Activated naive CD8-positive, alpha-beta T cell treated with anti-CD3 and anti-CD28 coated beads for 36 hours (primary cell): ENCODE measurements around the gene PRKAB2. TPM values are rescaled to one million over a fixed set of nuclear protein-coding genes. Genes with fewer than 3 reads are reported as not detected.
"Not testable (repeated sequence)": the region's sequence is repeated elsewhere in the genome, so short reads cannot be mapped to it uniquely, and the experiment has no call there.

Experiments used
- DNase-seq: peaks from one replicate; pipeline ENCODE4 v3.0.0; 2021
- H3K27ac Mint-ChIP-seq: one replicate; pipeline ENCODE4 v1.8.0; 2022; ENCODE audit warnings: mild to moderate bottlenecking, moderate library complexity, mixed read lengths
- H3K27me3 Mint-ChIP-seq: one replicate; pipeline ENCODE4 v1.8.0; 2022; ENCODE audit warnings: mild to moderate bottlenecking, mixed read lengths
- H3K36me3 Mint-ChIP-seq: one replicate; pipeline ENCODE4 v1.8.0; 2021; ENCODE audit warnings: mild to moderate bottlenecking, mixed read lengths
- H3K4me1 Mint-ChIP-seq: one replicate; pipeline ENCODE4 v1.8.0; 2021; ENCODE audit warnings: mixed read lengths
- H3K4me3 Mint-ChIP-seq: one replicate; pipeline ENCODE4 v1.8.0; 2022; ENCODE audit warnings: mild to moderate bottlenecking, moderate library complexity, mixed read lengths
- H3K9me3 Mint-ChIP-seq: one replicate; pipeline ENCODE4 v1.8.0; 2022; ENCODE audit warnings: mixed read lengths
- total RNA-seq, 2 experiments: library from RNA; stranded (reverse); gene quantifications; one replicate each; pipeline ENCODE4 v1.2.3, GENCODE V29; 2021

The PRKAB2 gene
- total RNA-seq, 2 experiments from 2014 or later: 5.9 to 6.0 TPM

DNA sequence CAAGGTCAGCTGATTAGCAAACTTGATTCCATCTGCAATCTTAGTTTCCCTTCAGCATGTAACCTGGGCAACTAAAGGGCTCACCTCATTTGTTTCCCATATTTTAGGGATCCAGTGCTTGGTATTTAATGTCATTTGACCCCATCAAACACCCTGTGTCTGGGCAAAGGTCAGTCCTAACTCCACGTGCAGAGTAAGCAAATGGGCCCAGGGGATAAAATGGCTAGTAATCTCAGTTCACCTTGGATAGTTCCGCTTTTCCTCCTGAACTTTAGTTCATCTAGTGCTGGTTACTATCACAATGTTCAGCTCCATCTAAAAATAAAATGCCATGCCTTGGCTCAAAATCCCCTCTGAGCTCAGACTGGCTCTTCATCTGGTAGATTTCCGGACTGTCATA is 19.5 kb downstream of the PRKAB2 start:
- H3K27me3 Mint-ChIP-seq: no peaks in the 10 kb centered on the region
- peaks cover 8% of the 10 kb centered on the region for H3K36me3 Mint-ChIP-seq
- H3K27ac Mint-ChIP-seq: no peak overlapping the region
- H3K4me3 Mint-ChIP-seq: no peak overlapping the region
- H3K9me3 Mint-ChIP-seq: no peaks in the 10 kb centered on the region
- no peaks in the 10 kb centered on the region for H3K4me1 Mint-ChIP-seq
- no peak for DNase-seq

DNA sequence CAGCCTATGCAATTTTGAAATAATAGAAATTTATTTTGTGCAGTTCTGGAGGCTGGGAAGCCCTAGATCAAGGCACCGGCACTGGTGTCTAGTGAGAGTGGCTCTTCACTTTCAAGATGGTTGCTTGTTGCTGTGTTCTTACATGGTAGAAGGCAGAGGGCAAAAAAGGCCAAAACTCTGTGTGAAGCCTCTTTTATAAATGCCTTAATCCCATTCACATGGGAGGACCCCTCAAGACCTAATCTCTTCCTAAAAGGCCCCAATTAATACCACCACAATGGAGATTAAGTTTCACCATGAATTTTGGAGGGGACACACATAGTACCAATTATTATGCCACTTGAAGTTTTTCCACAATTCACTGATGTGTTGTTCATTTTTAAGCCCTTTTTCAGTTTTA is 21.0 kb downstream of the PRKAB2 start:
- DNase-seq: no peak
- Mint-ChIP-seq H3K36me3 (peaks cover 4% of the 10 kb centered on the region), H3K27ac (no peak overlapping the region), H3K4me1 (no peaks in the 10 kb centered on the region), H3K27me3 (peaks cover 4% of the 10 kb centered on the region), H3K9me3 (no peaks in the 10 kb centered on the region), H3K4me3 (no peak overlapping the region)

DNA sequence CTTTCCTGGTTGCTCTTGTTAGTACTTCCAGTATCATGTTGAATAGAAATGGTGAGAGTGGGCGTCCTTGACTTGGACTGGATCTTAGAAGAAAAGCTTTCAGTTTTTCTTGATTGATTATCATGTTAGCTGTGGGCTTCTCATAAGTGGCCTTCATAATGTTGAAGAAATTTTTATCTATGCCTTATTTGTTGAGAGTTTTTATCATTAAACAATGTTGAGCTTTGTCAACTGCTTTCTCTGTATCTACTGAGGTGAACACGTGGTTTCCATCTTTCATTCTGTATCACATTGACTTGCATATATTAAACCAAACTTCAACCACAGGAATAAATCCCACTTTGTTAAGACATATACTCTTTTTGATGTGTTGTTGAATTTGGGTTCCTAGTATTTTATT is 29.4 kb downstream of the PRKAB2 start:
- Mint-ChIP-seq H3K27ac (no peak overlapping the region), H3K27me3 (peaks cover 43% of the 10 kb centered on the region), H3K4me3 (no peak overlapping the region), H3K9me3 (no peaks in the 10 kb centered on the region), H3K4me1 (peaks cover 6% of the 10 kb centered on the region), H3K36me3 (peaks cover 2% of the 10 kb centered on the region)
- no peak for DNase-seq

DNA sequence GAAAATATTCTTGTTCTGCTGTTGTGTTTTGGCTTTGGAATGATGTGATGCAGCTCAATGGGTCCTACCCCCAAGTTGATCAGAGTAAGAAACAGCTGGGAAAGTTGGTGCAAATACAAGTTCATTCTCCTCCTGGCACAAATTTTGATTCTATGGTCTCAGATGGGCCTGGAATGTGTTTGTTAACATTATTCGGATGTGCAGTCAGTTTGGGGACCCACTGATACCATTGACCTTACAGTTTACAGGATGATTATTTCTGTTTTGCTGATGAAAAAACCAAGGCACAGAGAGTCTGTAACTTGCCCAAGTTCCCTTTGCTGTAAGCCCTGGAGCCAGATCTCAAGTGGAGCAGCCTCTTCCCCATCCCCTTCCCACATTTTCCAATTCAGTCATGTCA is 41.5 kb downstream of the PRKAB2 start:
- peaks cover 24% of the 10 kb centered on the region for H3K27me3 Mint-ChIP-seq
- H3K4me1 Mint-ChIP-seq, H3K27ac Mint-ChIP-seq, H3K9me3 Mint-ChIP-seq, H3K36me3 Mint-ChIP-seq, H3K4me3 Mint-ChIP-seq, DNase-seq: not testable (repeated sequence)

DNA sequence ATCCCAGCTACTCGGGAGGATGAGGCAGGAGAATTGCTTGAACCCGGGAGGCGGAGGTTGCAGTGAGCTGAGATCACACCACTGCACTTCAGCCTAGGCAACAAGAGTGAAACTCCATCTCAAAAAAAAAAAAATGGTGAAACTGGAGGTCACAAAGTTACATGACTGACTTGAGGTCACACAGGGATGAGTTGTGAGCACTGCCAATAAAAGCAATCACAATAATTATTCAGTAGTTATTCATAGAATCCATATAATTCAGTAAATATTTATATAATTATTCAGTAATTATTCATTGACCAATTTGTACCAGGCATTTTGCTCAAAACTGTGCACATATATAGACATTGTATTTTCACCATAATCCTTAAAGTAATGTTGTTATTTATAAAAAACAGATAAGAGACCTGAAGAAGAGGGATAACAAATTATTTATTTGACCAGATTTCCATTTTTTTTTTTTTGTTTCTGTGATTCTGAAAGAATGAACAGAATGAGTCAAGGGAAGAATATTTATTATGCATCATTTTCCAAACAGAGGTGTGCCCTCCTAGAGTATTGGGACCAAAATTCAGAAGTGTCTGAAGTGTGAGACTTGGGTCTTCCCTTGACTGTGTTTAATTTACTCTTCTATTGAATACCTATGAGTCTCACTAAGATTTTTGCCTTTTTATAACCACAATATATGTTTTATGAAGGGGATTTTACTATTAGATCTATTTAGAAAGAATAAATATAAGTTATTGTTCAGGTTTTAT is 43.0 kb downstream of the PRKAB2 start:
- DNase-seq: no peak
- no peak overlapping the region for H3K4me3 Mint-ChIP-seq
- no peak overlapping the region for H3K27ac Mint-ChIP-seq
- H3K9me3 Mint-ChIP-seq: peaks cover 1% of the 10 kb centered on the region
- H3K4me1 Mint-ChIP-seq: no peaks in the 10 kb centered on the region
- H3K36me3 Mint-ChIP-seq: no peaks in the 10 kb centered on the region
- H3K27me3 Mint-ChIP-seq: peaks cover 24% of the 10 kb centered on the region

DNA sequence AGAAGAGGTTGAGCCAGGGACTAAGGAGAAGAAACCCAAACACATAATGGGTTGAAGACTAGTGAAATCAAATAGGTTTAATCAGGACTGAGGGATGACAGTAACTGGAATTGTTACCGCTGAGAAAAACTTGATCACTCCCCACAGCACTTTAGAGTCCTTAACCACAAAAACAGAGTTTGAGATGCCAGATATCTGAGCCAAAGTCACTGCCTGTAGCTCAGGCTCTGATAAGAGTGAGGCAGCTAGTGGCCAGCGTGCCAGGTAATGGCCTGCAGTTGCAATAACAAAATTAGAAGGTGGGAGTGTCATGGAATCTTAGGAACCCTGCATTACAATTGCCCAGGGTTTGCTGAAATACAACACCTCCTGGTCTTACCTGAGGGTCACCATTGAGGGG is 48.0 kb downstream of the PRKAB2 start:
- no peak overlapping the region for H3K27ac Mint-ChIP-seq
- no peak for DNase-seq
- no peaks in the 10 kb centered on the region for H3K4me1 Mint-ChIP-seq
- no peaks in the 10 kb centered on the region for H3K36me3 Mint-ChIP-seq
- no peak overlapping the region for H3K4me3 Mint-ChIP-seq
- H3K9me3 Mint-ChIP-seq: peaks cover 1% of the 10 kb centered on the region
- H3K27me3 Mint-ChIP-seq: peaks cover 23% of the 10 kb centered on the region

DNA sequence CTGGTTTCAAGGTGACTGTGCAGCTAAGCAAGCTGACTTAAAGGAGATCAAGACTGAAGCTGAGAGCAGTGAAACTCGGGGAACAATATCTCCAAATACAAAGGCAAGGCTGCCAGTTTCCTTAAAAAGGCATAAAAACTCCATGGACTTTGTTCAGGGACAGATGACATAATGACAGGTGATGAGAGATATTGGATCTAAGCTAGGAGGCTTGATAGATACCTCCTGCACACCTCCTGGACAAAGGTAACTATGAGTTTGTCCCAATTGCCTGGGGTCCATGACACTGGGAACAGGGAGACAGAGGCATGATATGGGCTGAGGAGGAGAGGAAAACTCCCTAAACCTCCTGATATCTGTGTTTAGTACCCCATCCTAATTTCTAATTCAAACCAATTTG is 55.2 kb downstream of the PRKAB2 start:
- peaks cover 16% of the 10 kb centered on the region for H3K27me3 Mint-ChIP-seq
- no peaks in the 10 kb centered on the region for H3K36me3 Mint-ChIP-seq
- no peaks in the 10 kb centered on the region for H3K9me3 Mint-ChIP-seq
- DNase-seq: no peak
- no peaks in the 10 kb centered on the region for H3K4me1 Mint-ChIP-seq
- H3K4me3 Mint-ChIP-seq: no peak overlapping the region
- no peak overlapping the region for H3K27ac Mint-ChIP-seq

DNA sequence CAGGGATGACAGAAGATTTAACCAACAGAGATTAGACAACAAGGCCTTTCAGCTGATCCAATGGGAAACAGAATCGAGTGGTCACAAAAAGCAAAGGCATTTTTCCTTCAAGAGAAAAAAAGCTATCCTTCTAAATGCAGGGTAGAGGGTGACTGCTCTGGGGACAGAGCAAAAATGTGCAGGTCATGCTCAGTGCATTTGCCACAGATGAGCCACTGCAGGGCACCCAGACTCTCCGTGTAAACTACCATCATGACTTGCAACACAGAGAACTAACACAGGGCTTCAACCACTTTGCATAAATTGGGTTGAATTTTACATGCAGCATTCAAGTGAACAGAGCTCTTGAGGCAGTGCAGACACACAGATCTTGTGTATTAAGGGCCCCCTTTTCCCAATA is 56.8 kb downstream of the PRKAB2 start:
- H3K4me1 Mint-ChIP-seq: no peaks in the 10 kb centered on the region
- no peak overlapping the region for H3K4me3 Mint-ChIP-seq
- H3K27me3 Mint-ChIP-seq: peaks cover 10% of the 10 kb centered on the region
- no peak overlapping the region for H3K27ac Mint-ChIP-seq
- H3K36me3 Mint-ChIP-seq: no peaks in the 10 kb centered on the region
- no peak for DNase-seq
- no peaks in the 10 kb centered on the region for H3K9me3 Mint-ChIP-seq

DNA sequence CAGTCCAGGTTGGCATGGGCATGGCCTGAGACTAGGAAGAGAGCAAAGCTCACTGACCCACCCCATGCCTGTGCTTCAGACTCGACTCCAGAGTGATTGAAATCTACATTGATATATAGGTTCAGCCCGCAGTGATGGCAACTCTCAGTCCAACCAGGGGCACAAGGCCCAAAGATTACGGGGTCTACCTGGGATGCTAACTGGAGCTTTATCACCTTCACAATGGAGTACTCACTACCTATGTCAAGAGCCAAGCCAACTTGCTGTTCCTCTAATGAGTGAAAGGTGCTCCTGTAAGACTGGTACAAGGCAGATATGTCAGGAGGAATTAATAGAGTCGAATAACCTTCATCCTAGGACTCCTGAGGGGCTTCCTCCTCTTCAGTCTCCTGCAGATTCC is 57.2 kb downstream of the PRKAB2 start:
- DNase-seq, H3K4me1 Mint-ChIP-seq, H3K4me3 Mint-ChIP-seq, H3K36me3 Mint-ChIP-seq, H3K27ac Mint-ChIP-seq, H3K9me3 Mint-ChIP-seq: not testable (repeated sequence)
- peaks cover 10% of the 10 kb centered on the region for H3K27me3 Mint-ChIP-seq

DNA sequence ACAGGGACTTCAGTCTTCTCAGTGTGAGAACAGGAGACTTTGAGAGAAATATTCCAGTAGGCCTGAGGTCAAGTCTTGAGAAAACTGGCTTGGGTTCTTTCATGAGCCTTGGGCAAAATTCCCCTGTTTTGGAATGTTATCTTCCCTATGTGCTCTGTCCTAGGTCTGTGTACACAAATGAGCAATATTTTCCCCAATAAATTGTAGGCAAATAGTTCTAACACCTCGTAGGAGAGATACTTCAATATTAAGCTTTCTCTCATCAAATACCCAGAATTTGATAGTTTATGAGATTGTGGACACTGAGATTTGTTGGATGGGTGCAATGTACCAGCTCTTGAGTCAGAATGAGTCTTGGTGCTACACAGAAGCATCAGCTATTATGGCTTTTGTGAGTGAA is 57.9 kb downstream of the PRKAB2 start:
- not testable (repeated sequence) for H3K27ac Mint-ChIP-seq, H3K4me3 Mint-ChIP-seq, H3K4me1 Mint-ChIP-seq, H3K9me3 Mint-ChIP-seq, H3K27me3 Mint-ChIP-seq, H3K36me3 Mint-ChIP-seq, DNase-seq

DNA sequence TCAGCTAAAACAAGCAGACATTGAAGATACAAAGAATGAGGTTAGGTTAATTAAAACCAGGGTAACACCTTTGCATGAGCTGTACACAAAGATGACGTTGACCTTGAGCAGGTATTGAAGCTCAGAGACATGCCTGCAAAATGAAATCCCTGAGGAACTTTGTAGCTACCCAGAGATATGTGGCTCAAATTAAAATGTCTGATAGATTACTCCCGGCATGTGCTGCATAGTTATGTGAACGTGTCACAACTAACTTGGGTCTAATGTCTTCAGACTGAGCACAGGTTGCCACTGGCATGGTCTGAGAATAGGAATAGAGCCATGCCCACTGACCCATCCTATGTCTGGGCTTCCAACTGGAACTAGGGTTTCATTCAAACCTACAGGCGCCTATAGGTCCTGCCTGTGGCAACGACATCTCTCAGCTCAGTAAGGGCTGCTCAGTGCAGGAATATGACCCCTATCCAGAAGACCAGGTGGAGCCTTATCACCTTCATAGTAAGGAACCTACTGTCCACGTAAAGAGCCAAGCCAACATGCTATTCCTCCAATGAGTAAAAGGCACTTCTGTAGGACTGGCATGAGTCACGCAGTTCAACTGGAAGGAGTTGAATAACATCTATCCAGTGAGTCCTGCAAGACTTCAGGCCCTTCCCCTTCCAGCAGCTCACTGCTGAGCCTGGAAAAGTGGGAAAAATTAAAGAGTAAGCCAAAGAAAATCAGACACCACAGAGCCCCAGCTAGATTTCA is 60.7 kb downstream of the PRKAB2 start:
- Mint-ChIP-seq H3K4me3 (no peak overlapping the region), H3K9me3 (no peaks in the 10 kb centered on the region), H3K4me1 (peaks cover 3% of the 10 kb centered on the region), H3K27me3 (peaks cover 7% of the 10 kb centered on the region), H3K27ac (no peak overlapping the region), H3K36me3 (no peaks in the 10 kb centered on the region)
- DNase-seq: no peak

DNA sequence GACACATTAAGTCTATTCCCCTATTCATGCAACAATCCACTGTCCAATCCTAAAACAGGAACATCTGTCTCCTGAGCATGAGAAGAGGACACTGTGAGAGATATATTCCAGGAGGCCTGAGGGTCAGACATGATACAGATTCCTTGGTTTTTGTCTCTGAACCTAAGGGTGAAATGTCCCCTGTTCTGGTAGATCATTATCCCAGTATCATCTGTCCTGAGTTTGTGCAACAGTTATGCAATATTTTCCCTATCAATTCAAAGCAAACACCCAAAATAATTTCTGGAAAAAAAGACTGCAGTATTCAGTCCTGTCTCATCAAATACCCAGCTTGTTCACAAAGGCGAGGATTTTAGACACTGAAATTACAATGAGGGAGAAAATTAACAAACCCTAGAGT is 61.4 kb downstream of the PRKAB2 start:
- H3K4me3 Mint-ChIP-seq: no peak overlapping the region
- H3K27ac Mint-ChIP-seq: no peak overlapping the region
- peaks cover 3% of the 10 kb centered on the region for H3K4me1 Mint-ChIP-seq
- H3K27me3 Mint-ChIP-seq: peaks cover 7% of the 10 kb centered on the region
- DNase-seq: no peak
- no peaks in the 10 kb centered on the region for H3K36me3 Mint-ChIP-seq
- no peaks in the 10 kb centered on the region for H3K9me3 Mint-ChIP-seq

DNA sequence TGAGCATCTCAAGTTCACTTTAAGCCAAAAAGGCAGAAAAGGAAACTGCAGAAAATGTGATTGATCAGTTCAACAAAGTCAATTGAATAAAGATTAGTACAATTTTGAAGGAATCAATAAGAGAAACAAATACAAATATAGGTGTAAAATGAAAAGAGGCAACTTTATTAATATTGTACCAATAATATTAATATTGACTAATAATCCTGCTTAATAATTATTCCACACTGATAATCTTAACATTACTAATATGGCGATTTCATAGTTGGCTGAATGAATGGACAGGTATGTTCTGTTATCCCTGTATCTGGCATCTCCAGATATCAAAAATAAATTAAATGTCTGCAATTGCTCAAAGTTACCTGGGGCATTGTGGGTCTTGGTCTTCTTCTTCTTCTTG is 61.8 kb downstream of the PRKAB2 start:
- Mint-ChIP-seq H3K4me3 (no peak overlapping the region), H3K9me3 (no peaks in the 10 kb centered on the region), H3K27ac (no peak overlapping the region), H3K36me3 (no peaks in the 10 kb centered on the region), H3K27me3 (peaks cover 7% of the 10 kb centered on the region), H3K4me1 (peaks cover 3% of the 10 kb centered on the region)
- DNase-seq: no peak

DNA sequence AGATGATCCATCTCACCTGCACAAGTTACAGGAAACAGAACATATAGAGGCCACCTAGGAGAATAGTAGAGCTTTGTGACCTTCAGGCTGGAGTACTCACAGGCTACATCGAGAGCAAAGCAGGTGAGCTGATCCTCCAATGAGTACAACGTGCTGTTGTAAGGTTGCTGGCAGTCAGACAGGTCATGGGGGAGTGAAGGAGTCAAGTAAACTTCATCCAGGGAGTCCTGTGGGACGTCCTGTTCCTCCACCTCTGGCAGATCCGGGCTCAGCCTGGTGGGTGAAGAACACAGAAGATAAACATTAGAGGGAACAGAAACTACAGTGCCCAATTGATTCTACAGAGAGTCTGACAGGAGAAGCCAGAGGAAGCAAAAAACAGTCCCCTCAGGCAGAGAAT is 62.5 kb downstream of the PRKAB2 start:
- Mint-ChIP-seq H3K27me3 (peaks cover 7% of the 10 kb centered on the region), H3K4me1 (peaks cover 3% of the 10 kb centered on the region), H3K27ac (no peak overlapping the region), H3K9me3 (no peaks in the 10 kb centered on the region), H3K36me3 (no peaks in the 10 kb centered on the region), H3K4me3 (no peak overlapping the region)
- DNase-seq: no peak

DNA sequence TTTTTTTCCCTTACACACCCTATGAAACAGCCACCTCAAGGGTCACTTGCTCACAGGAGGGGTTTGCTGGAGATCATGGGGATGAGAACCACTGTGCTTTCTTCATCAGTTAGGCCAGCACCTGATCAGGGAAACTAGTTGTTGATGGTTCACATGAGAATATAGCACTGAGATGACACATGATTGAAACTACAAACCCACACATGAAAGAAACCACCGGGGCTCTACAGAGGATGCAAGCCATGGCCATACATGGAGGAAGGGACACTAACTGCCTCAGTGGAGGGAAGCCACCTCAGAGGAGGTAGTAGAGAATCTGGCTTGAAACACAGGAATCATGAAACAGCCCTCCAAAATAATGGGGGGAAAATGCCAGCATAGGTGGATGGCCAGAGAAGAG is 63.2 kb downstream of the PRKAB2 start:
- no peaks in the 10 kb centered on the region for H3K9me3 Mint-ChIP-seq
- H3K4me1 Mint-ChIP-seq: peaks cover 3% of the 10 kb centered on the region
- H3K36me3 Mint-ChIP-seq: no peaks in the 10 kb centered on the region
- H3K27ac Mint-ChIP-seq: no peak overlapping the region
- H3K4me3 Mint-ChIP-seq: no peak overlapping the region
- peaks cover 7% of the 10 kb centered on the region for H3K27me3 Mint-ChIP-seq
- peak; percentile 2 for DNase-seq

DNA sequence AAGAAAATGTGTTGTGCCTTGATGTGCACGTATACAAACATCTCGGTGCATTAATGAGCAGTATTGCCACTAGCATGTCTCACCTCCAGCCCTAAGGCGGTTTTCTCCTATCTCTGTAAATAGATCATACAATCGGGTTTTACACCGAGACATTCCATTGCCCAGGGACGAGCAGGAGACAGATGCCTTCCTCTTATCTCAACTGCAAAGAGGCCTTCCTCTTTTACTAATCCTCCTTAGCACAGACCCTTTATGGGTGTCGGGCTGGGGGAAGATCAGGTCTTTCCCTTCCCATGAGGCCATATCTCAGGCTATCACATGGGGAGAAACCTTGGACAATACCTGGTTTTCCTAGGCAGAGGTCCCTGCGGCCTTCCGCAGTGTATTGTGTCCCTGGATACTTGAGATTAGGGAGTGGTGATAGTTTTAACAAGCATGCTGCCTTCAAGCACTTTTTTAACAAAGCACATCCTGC is 65.8 kb downstream of the PRKAB2 start:
- H3K4me1 Mint-ChIP-seq, DNase-seq, H3K27ac Mint-ChIP-seq, H3K36me3 Mint-ChIP-seq, H3K9me3 Mint-ChIP-seq, H3K4me3 Mint-ChIP-seq: not testable (repeated sequence)
- H3K27me3 Mint-ChIP-seq: peaks cover 12% of the 10 kb centered on the region
